Measurements from ENCODE around the gene CCDC80. TPM values are rescaled to one million over a fixed set of nuclear protein-coding genes. Genes with fewer than 3 reads are reported as not detected.
A peak's percentile ranks its signal among the peaks of the same experiment; 100 is the strongest.

Gene CCDC80, protein sequence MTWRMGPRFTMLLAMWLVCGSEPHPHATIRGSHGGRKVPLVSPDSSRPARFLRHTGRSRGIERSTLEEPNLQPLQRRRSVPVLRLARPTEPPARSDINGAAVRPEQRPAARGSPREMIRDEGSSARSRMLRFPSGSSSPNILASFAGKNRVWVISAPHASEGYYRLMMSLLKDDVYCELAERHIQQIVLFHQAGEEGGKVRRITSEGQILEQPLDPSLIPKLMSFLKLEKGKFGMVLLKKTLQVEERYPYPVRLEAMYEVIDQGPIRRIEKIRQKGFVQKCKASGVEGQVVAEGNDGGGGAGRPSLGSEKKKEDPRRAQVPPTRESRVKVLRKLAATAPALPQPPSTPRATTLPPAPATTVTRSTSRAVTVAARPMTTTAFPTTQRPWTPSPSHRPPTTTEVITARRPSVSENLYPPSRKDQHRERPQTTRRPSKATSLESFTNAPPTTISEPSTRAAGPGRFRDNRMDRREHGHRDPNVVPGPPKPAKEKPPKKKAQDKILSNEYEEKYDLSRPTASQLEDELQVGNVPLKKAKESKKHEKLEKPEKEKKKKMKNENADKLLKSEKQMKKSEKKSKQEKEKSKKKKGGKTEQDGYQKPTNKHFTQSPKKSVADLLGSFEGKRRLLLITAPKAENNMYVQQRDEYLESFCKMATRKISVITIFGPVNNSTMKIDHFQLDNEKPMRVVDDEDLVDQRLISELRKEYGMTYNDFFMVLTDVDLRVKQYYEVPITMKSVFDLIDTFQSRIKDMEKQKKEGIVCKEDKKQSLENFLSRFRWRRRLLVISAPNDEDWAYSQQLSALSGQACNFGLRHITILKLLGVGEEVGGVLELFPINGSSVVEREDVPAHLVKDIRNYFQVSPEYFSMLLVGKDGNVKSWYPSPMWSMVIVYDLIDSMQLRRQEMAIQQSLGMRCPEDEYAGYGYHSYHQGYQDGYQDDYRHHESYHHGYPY
- total RNA-seq = 79.3 TPM

DNA sequence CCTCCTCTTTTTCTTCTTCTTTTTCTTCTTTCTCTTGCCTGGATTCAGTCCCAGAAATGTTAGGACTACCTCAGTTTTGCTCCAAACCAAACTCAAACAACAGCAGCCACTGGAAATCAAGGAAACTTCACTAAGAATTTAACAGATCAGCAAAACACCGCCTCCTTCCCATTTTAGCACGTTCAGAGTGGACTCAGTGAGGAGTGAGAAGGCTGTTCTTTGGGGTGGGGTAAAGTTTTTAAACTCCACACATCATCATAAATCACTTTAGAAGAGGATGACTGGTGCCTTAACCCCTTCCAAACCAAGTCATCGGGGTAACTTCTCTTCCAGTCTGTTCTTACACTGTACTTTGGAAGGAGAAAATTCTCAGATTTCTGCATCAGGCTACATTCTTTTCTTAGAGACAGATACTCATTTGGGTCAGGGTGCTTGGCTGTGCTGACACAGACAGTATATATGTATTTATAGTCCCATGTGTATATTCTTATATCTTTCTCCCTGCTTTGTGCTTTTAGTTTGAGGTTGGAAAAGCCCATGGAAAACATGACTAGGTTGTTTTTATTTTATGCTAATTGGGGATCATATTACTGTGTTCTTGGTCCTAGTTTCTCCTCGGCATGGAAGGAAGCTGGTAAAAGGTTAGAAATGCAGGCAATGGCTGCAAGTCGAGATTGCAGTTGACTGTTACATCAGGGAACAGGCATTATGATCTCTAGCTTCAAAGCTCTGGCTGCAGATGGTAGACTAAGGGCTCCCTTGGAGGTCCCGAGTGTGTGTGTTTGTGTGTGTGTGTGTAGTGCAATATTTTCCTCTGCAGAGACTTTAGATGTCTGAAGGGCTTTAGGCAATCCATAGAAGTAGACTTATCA, at the start of gene CCDC80:
CCDC80 (minus strand) TSS at position 214 of the 872 bp plus-strand sequence. CDS start 1,238 bp downstream, outside the sequence.
- peak; percentile 87 for DNase-seq

DNA sequence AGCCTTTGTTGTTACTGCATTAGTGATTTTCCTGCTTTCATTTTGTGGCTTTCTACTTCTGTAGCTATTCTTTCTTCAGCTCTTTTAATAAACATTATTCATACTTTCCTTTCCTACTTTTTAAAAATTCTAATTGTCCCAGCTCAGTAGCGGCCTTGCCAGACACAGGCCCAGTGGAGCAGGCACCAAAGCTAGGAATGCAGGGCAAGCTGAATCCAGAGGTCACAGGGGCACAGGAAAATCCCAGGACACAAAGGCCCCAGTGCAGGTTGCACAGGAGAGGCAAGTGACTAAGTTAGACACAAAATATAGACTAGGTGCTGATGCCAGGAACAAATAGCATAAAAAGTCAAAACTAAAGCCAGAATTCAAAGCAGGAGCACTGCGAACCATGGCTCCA, 49.0 kb upstream of the CCDC80 start:
- no peak for DNase-seq

DNA sequence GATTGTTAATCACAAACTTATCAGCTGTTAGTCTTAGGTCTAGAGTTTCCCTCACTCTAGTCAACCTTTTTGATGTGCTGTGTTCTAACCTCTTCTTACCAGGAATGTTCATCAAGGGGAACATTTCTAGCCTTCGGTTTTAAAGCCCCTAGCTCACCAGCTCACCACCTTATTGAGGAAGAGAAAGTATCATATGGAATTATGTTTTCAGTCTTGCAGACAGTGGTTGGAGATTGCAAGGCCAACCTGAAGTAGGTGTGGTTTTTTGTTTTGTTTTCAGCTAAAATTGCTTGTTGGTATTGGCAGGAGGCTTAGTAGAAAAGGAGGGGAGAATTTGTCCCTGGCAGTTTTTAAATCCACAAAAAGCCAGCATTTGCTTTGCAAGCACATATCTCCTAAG, 48.4 kb upstream of the CCDC80 start:
- no peak for DNase-seq

DNA sequence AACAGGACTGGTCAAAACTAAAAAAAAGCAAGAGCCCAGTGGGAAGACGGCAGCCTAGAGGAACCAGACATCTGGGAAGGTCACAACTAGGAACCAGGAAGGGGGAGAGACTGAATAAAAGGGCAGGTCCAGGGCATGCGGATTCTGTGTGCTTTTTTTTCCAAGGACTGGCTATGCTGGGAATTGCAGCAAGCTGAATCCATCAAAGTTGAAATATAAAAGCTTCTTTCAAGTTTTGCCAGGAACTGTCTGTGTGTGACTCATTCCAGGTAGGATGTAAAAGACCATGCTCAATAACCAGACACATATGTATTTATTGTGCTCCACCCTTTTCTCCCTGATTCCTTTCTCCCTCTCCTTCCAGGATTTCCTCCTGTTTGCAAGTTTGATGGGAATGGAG, 47.9 kb upstream of the CCDC80 start:
- DNase-seq = peak; percentile 55

DNA sequence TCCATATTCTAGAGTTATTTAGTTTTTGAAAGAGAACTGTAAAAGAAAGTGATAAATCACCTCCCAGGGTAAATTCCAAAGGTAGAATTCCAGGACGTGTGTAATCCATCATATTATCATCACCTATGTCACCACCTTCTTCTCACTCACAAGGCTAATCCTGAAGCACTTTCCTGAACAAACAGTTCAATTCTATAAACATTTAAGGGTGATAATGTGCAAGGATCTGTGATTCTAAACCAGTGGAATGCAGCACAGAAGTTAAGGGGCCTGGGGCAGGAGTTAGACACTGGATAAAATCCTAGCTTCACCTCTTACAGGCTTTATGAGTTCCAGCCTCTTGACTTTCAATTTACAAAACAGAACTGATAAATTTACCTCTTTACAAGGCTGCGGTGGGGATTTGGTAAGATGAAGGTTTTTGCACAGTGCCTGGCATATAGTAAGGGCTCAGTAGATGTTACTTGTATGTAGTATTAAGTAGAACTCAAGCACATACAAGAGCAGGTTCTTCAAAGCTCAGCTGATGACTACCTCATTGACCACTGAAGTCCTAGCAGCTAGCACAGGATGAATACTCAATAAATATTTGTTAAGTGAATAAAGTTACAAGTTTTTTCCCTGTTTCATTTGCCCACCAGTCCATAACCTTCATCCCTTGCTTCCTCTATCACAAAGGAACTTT, 47.3 kb upstream of the CCDC80 start:
- no peak for DNase-seq

DNA sequence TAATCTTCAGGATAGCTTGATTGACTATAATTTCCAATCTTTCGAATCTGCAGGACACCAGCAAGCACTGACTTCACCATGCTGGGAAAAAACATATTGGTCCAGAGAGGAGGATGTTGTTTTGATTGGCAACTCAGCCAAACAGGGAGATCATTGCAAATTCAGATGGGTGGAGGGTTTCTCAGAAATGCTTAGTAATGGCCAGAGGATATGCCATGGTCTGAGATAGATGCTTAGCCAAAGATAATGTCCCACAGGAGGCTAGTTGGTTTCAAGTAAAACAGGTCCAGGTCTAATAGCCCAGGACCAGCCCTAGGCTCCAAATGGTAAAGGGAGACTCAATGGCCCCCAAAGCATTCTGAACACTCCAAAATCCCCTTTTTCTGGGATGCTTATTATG, 46.7 kb upstream of the CCDC80 start:
- no peak for DNase-seq

DNA sequence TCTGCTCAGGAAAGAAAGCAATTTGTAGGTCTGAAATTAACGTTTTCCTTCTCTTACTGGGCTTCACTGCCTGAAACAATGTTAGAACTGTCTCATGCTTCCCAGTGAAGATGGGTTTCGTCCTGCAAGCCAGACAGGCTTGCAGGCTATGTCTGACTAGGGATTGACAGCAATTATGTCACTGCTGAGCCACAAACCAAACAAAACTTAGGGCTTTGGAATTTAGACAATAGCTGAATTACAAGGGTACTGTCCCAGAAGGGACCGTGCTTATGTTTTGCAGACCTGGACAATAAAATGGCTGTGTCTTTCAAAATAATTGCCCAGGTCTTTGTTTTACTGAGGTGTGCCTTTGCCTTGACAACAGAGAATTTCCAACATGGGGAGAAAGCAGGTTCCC, 46.3 kb upstream of the CCDC80 start:
- no peak for DNase-seq

DNA sequence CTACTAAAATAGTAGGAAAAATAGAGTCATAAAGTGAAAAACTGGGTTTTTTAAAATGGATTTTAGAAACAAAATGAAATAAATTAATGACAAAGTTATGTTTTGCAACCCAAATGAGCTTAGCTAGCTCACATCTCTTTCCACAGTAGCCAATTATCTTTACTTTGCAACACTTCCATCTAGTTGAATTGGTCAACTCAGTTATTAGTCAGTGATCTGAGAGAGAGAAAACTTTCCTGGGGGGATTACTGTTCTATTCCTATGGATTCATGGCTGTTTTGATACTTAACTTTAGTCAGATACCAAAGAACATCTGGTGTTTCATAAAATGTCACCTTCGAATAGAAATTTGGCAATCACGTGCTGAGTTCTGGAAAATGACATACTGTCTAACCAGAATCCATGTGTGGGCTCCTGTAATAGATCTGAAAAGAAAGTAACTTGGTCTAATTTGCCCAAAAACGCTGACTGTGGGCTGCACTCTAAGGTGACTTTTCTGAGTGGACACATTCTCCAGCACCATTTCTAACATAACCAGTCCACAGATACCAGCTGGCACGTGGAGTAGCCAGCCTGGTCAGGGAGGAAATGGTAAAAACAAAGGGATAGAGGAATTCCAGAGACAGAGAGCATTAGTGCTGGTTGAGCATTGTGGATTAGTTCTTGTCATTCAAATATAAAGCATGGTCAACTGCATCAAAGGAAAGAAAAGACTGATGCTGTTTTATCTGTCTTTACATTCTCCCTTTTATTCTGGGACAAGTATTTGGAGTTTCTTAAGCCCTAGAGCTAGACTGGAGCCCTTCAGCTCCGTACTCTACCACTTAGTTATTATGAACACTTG, 45.2 kb upstream of the CCDC80 start:
- no peak for DNase-seq

DNA sequence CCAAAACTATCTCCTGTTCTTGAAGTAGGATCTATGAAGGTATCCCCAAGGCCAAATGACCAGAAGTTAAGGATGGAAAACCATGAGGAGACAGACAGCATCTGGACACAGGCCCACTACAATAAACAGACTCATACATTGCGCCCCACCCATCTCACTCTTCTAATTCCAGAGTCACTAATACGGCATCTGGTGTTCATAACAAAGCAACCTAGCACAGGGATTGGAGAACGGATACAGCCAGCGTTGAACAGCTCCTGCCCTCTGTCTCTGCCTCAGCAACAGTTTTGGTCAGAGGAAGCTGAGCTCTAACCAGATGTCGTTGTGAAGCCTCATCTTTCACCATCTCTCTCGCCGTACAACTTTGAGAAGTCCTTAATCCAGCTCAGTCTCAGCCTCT, 44.5 kb upstream of the CCDC80 start:
- peak; percentile 73 for DNase-seq

DNA sequence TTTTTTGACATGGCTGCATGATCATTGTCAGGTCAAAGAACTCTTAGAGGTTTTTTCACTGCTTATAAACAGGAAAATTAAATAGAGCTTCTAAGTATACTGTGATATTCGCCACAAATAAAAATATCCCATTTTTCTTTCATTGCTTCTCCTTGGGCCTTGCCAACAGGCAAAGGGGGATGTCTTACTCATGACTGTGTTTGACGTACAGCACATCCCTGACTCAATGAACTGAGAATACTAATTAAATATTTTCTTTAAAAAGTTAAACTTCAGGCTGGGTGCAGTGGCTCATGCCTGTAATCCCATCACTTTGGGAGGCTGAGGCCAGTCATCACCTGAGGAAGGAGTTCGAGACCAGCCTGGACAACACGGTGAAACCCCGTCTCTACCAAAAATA, 41.4 kb upstream of the CCDC80 start:
- no peak for DNase-seq

DNA sequence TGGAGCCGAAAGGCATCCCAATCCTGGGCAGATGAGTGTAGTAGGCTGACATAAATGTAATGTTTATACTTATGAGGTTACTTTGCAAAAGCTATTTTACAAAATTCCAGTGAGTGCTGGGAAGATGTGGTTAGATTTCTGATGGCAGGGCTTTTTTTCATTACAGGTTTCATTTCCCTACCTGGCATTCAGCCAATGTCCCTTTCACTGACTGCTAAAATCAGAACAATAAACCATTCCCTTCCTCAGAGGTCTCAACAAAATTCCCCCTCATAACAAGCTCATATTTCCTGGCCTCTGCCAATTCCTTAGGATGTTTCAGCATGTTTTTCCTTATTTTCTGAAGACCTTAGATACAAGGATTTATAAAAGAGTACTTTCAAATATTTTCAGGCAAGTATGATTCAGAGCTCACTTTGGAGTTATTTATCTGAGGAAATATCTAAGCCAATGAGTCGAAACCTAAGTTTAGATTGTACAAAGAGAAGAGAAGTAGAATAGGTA, 40.9 kb upstream of the CCDC80 start:
- DNase-seq = peak; percentile 46

DNA sequence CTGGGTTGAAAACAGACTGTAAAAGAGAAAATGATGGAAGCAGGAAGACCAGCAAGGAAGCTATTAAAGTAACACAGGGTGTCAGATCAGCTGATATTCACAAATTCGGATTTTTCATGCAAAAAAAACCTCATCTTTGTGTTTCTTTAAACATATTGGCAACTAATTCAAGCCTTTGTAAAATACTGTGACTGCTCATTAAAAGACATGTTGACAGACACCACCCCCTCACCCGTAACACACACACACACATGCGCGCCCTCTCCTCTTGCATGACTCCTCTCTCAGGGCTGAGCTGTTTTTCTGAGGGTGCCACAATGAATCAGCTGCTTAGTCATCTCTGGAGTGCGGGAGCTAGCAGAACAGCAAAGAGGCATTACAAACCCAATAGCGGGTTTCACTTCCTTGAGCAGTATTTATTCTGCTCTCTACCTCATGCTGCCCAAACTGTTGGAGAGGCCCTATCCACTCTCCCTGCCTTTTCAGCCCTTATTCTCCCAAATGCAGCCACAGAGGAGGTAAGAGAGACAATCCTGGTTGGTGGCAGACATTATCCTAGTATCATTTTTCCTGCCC, 35.8 kb upstream of the CCDC80 start:
- DNase-seq = peak; percentile 37

DNA sequence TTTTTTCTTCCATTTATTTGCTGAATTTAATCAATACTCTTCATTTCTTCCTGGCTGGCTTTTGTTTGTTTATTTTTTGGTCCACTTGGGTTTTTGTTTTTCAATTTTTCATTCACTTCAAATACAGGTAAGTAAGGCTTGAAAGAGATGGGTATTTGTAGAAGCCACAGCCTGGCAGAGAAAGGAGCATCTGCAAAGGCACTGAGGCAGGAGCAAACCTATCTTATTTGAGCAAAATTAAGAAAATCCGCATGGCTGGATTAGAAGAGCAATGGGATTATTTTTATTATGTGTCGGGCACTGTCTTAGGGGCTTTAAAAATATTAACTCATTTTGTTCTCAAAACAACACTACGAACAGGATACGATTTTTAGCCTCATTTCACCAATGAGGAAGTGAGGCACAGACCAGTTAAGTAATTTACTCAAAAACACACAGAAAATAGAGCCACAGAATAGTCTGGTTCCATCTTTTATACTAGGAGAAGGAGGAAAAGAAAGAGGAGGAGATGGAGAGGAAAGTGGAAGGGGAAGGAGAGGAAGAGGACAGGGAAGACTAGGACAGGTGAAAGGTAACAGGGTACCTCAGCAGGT, 35.1 kb upstream of the CCDC80 start:
- no peak for DNase-seq

DNA sequence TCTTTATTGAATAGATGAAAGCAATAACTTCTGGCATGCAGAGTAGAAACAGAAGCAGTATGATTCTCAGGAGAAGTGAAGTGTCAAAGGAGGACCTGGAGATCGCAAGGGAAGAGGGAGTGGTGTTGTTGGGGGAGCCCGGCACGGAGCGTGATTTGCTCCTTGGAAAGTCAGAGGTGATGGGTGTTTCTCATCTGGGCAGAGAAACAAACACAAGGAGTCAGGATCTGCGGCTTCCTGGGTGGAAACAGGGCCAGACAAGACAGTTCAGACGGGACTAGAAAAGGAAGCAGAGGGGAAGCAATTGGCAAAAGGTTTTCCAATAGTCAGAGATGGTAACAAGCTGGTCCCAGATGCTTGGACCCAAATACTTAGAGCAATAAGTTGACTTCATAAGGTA, 34.4 kb upstream of the CCDC80 start:
- no peak for DNase-seq

DNA sequence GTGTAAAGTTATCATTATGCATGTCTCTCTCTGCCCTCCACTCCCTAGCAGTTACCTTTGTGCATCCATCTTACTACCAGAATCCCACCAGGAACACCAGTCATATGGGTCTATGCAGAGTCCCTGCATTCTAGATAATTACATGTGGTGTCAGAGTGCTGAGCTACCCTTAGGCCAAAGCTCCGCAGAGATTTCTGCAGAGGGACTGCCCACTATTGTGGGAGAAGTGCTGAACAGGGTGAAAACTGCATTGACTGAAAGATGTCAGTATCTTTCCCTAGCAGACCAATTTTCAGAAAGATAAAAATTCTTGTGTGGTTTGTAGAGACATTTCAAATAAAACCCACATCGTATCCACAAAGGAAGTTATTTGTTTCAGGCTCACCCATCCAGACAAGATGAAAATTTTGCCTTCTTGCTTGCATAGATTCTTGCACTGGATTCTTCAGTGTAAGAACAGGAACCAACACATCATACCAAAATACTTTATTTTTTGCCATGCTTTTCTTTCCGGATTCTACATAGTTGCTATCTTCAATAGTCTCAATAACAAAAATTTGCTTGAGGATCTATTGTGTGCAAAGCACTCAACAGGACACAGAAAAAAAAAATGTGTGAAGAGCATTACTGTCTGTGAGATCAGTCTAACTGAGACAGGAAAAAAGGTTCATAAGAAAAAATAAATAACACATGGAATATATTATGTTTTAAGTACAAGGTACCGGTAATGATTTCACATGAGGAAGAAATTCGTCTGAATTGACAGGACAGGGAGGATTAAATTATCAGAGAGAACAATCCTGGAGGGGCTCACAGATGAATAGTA, 32.0 kb upstream of the CCDC80 start:
- DNase-seq = no peak

DNA sequence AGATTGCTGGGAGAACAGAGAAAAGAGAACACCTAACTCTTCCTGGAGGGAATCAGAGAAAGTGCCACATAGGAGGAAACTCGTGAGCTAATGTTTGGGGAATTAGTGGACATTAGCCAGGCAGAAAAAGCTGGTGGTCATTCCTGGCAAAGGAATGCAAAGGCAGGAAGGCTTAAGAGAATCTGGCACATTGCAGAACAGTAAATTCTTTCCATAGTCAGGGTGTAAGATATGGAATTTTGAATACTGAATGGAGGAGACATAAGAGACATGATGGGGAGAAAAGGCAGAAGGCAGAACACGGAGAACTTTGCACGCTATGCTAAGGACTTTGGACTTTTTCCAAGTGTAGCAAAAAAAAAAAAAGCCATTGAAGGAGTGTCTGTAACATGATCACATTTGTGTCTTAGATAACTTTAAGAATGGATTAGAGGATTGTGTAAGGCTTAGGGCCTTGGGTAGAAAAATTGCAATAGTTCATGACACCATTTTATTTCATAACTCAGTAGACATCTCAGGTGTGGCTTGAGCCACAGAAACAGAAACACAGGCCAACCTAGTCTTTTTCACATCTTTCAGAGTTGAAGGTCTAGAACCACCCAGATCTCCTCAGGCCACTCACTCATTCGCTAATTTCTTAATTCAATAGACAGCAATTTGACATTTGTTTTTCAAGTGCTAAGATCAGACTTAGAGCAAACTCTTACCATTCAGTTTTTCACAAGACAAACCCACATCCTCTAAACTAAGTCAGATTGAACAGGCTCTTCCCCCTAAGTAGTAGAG, 31.2 kb upstream of the CCDC80 start:
- peak; percentile 53 for DNase-seq

DNA sequence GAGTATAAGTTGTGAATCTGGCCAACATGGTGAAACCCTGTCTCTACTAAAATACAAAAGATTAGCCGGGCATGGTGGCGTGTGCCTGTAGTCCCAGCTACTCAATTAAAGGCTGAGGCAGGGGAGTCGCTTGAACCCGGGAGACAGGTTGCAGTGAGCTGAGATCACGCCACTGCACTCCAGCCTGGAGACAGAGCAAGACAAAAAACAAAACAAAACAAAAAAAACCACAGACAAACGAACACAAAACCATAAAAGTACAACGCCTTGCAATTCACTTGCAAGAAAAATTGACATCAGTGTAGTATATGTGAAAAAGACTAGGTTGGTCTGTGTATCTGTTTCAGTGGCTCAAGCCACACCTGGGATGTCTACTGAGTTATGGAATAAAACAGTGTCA, 29.9 kb upstream of the CCDC80 start:
- DNase-seq = no peak

DNA sequence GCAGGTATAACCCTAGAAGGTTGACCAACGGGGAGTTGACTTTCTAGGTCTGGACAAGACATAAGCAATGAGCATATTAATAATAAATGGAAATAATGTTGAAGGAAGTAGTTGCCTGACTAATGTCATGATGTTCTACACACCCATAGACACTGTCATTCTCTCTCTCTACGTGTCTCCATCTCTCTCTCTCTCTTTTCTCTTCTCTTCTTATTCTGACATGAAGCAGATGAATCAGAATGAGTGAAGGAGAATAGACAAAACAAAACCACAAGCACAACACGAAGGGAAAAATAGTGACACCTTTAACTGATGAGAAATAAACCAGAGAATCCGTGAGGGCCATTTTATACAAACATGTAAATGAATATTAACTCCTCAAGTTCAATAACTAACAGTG, 26.7 kb upstream of the CCDC80 start:
- no peak for DNase-seq
